ENCODE measurements around the gene CNOT1. TPM values are rescaled to one million over a fixed set of nuclear protein-coding genes. Genes with fewer than 3 reads are reported as not detected.
"Not testable (repeated sequence)": the region's sequence is repeated elsewhere in the genome, so short reads cannot be mapped to it uniquely, and the experiment has no call there.

Gene CNOT1
- total RNA-seq, 1 donor from 2014 or later, result 266 TPM

DNA sequence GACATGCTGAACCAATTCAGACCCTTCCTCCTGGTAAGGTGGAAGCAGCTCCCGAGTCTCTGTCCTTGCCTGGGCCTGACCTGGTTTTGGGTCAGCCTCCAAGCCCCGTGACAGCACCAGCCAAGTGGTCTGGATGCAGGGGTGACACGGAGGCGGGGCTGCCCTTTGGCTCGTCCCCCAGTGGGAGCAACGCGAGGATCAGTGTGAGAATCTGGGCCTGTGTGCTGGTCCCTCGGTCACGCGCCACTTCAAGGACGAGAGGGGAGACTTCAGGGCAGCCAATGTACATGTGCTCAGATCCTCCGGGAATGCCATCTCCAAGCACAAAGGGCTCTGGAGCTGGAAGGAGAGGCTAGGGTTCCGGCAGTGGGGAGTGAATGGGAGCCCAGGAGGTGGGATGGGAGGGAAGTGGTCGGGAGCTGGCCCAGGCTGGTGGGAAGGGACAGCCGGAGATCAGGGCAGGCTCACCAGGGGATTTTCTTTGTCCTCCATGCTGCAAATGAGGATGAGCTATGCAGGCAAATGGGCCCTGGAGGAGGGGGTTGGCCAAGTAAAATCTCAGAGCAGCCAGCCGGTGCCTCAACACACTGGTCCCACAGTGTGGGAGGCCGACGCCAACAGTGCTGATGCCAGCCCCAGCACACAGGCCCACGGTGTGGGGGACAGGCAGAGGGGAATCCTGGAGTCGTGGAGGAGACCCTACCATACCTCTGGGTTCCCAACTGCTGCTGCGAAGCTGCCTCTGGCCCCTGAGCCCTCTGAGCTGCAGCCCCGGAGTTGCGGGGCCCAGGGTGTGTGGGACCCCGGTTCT, 133.9 kb downstream of the CNOT1 start:
- H3K36me3 Mint-ChIP-seq (ENCODE audit: low read depth), result no peaks in the 10 kb centered on the region
- TF ChIP-seq, protein P1, sequence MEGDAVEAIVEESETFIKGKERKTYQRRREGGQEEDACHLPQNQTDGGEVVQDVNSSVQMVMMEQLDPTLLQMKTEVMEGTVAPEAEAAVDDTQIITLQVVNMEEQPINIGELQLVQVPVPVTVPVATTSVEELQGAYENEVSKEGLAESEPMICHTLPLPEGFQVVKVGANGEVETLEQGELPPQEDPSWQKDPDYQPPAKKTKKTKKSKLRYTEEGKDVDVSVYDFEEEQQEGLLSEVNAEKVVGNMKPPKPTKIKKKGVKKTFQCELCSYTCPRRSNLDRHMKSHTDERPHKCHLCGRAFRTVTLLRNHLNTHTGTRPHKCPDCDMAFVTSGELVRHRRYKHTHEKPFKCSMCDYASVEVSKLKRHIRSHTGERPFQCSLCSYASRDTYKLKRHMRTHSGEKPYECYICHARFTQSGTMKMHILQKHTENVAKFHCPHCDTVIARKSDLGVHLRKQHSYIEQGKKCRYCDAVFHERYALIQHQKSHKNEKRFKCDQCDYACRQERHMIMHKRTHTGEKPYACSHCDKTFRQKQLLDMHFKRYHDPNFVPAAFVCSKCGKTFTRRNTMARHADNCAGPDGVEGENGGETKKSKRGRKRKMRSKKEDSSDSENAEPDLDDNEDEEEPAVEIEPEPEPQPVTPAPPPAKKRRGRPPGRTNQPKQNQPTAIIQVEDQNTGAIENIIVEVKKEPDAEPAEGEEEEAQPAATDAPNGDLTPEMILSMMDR (IDR thresholded peaks at IDR 0.05), result no peak
- ChIA-PET CTCF (no interaction called here), POLR2A (interaction anchor here (0.6 kb wide), 1 partner anchor 10 kb away, joined by 6 read pairs; no protein-coding TSS in a partner anchor)
- H3K4me1 Mint-ChIP-seq, result peaks cover 19% of the 10 kb centered on the region
- H3K9me3 Mint-ChIP-seq, result no peaks in the 10 kb centered on the region
- H3K27me3 Mint-ChIP-seq, result peaks cover 6% of the 10 kb centered on the region
- ATAC-seq (ENCODE audit: low read depth), result no peak
- intact Hi-C loops (cut with micrococcal nuclease), result no loop called here
- H3K4me3 Mint-ChIP-seq, result no peak overlapping the region
- no peak for DNase-seq
- H3K27ac Mint-ChIP-seq, result no peak overlapping the region

DNA sequence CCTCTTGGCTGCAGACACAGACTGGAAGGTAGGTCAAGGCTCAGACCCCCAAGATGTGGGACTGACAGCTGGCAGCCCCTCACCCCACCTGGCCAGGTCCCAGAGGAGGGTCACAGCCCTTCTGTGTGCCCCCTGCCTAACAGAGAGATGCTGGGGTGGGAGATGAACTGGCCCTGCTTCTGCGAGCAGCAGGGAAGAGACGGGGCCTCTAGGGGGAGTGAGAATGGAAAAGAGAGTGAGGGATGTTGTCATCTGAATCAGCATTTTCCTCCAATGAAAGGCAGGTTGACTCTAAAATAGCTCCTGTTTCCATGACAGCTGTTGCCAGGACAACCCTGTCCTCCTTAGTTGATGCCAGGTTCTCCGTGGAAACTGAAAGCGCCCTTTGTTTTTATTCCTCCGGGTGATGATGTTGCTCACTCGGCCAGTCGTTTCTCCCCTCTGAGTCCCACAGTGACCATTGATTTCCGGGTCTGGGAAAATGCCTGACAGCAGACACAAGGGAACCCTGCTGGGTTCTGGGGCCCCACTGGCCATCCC, 134.6 kb downstream of the CNOT1 start:
- ATAC-seq (ENCODE audit: low read depth) (peak; percentile 26), DNase-seq (no peak)
- ChIA-PET POLR2A (no interaction called here), CTCF (no interaction called here)
- H3K4me1 Mint-ChIP-seq, result peaks cover 13% of the 10 kb centered on the region
- intact Hi-C loops (cut with micrococcal nuclease), result no loop called here
- peaks cover 6% of the 10 kb centered on the region for H3K27me3 Mint-ChIP-seq
- no peak overlapping the region for H3K4me3 Mint-ChIP-seq
- H3K9me3 Mint-ChIP-seq, result no peaks in the 10 kb centered on the region
- H3K27ac Mint-ChIP-seq, result no peak overlapping the region
- no peaks in the 10 kb centered on the region for H3K36me3 Mint-ChIP-seq (ENCODE audit: low read depth)
- TF ChIP-seq, protein P1 (IDR thresholded peaks at IDR 0.05), result no peak

GRCh38 chr16:58493756-58494431, 135.7 kb downstream of the CNOT1 start:
- peaks cover 8% of the 10 kb centered on the region for H3K4me1 Mint-ChIP-seq
- no peaks in the 10 kb centered on the region for H3K36me3 Mint-ChIP-seq (ENCODE audit: low read depth)
- no peak overlapping the region for H3K27ac Mint-ChIP-seq
- ATAC-seq (ENCODE audit: low read depth), result no peak
- TF ChIP-seq, protein P1 (IDR thresholded peaks at IDR 0.05), result no peak
- POLR2A ChIA-PET, result no interaction called here
- DNase-seq, result no peak
- no peak overlapping the region for H3K4me3 Mint-ChIP-seq
- CTCF ChIA-PET, result no interaction called here
- H3K27me3 Mint-ChIP-seq, result peaks cover 4% of the 10 kb centered on the region
- intact Hi-C loops (cut with micrococcal nuclease), result no loop called here
- H3K9me3 Mint-ChIP-seq, result no peaks in the 10 kb centered on the region

DNA sequence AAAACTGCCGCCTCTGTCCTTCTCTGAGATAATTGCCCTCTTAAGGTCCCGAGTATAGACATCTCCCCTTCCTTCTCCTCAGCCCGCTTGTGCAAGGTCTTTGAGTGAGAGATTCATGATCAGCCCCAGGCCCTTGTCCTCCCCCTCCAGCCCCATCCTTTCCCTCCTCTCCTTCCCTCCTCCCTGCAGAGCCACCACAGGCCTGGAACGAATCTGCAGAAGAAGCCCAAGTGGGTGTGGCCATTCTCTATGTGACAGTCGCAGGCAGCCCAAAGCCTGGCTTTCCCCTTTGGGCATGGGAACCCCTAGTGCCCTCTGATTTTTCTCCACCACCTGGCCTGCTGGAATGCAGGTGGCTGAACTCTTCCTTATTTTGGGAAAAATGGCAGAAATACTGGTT, 136.9 kb downstream of the CNOT1 start:
- TF ChIP-seq, protein P1 (IDR thresholded peaks at IDR 0.05), result no peak
- intact Hi-C loops (cut with micrococcal nuclease), result no loop called here
- H3K27me3 Mint-ChIP-seq, result peaks cover 5% of the 10 kb centered on the region
- no peak overlapping the region for H3K27ac Mint-ChIP-seq
- H3K4me1 Mint-ChIP-seq, result peaks cover 8% of the 10 kb centered on the region
- ATAC-seq (ENCODE audit: low read depth) (no peak), DNase-seq (no peak)
- no peak overlapping the region for H3K4me3 Mint-ChIP-seq
- ChIA-PET CTCF (no interaction called here), POLR2A (no interaction called here)
- H3K9me3 Mint-ChIP-seq, result no peaks in the 10 kb centered on the region
- no peaks in the 10 kb centered on the region for H3K36me3 Mint-ChIP-seq (ENCODE audit: low read depth)

DNA sequence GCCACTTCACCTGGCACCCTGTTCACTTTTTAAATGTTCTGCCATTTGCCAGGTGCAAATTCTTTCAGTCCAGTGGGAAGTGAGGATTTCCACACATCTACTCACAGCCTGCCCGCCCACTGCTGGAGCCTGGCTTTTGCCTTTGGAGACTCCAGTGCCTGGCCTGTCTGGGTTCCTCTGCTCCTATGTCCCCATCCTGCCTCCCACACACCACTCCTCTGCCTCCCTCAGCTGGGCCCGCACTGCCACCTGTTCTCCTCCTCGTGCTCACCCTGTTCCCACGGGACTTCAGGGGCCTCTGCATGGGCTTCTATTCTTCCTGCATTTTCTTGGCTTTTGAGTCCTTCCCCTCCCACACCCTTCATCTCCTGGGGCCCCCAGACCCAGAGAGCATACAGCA, 137.6 kb downstream of the CNOT1 start:
- H3K4me3 Mint-ChIP-seq, result no peak overlapping the region
- ChIA-PET CTCF (interaction anchor here (1.5 kb wide), 1 partner anchor 156 kb away, joined by 4 read pairs; no protein-coding TSS in a partner anchor), POLR2A (no interaction called here)
- ATAC-seq (ENCODE audit: low read depth) (no peak), DNase-seq (no peak)
- H3K27ac Mint-ChIP-seq, result no peak overlapping the region
- H3K27me3 Mint-ChIP-seq, result peaks cover 6% of the 10 kb centered on the region
- H3K9me3 Mint-ChIP-seq, result no peaks in the 10 kb centered on the region
- TF ChIP-seq, protein P1 (IDR thresholded peaks at IDR 0.05), result no peak
- H3K36me3 Mint-ChIP-seq (ENCODE audit: low read depth), result no peaks in the 10 kb centered on the region
- peaks cover 8% of the 10 kb centered on the region for H3K4me1 Mint-ChIP-seq
- intact Hi-C loops (cut with micrococcal nuclease), result no loop called here

DNA sequence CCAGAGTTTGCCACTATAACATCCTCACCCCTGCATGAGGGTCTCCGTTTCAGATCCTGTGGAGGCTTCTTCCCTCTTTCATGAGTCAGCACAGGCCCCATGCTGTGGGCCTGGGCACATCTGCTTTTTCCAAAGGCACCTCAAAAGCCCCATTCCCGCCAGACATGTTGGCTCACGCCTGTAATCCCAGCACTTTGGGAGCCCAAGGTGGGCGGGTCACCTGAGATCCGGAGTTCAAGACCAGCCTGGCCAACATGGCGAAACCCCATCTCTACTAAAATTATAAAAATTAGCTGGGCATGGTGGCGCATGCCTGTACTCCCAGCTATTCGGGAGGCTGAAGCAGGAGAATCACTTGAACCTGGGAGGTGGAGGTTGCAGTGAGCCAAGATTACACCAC, 139.1 kb downstream of the CNOT1 start:
- H3K9me3 Mint-ChIP-seq; POLR2A ChIA-PET; H3K4me3 Mint-ChIP-seq; H3K27ac Mint-ChIP-seq; DNase-seq; H3K4me1 Mint-ChIP-seq; ATAC-seq (ENCODE audit: low read depth); H3K27me3 Mint-ChIP-seq; H3K36me3 Mint-ChIP-seq (ENCODE audit: low read depth); intact Hi-C loops (cut with micrococcal nuclease): not testable (repeated sequence)
- CTCF ChIA-PET, result interaction anchor here (1.5 kb wide), 1 partner anchor 155 kb away, joined by 4 read pairs; no protein-coding TSS in a partner anchor
